Middle frontal gyrus (tissue), 1 donor: ENCODE data around the gene APCDD1L.

Experiments used
- DNase-seq: peaks from one replicate; pipeline ENCODE4 v3.0.0-alpha.2; 2015; ENCODE audit warnings: low spot score; ENCODE audit errors: extremely low spot score

Gene APCDD1L

GRCh38 chr20:58467572-58468527 lies 47.3 kb downstream of the APCDD1L start:
- DNase-seq, result no peak

- no peak for DNase-seq
Observed at GRCh38 chr20:58466729-58467571, 48.2 kb downstream of the APCDD1L start.

- DNase-seq, result no peak
Observed at GRCh38 chr20:58466095-58466708, 49.0 kb downstream of the APCDD1L start.

GRCh38 chr20:58464838-58465237 lies 50.4 kb downstream of the APCDD1L start:
- no peak for DNase-seq

GRCh38 chr20:58463256-58463655 lies 51.9 kb downstream of the APCDD1L start:
- DNase-seq, result no peak

GRCh38 chr20:58461899-58462298 lies 53.3 kb downstream of the APCDD1L start:
- DNase-seq, result no peak

- DNase-seq, result no peak
Observed at GRCh38 chr20:58461104-58461503, 54.1 kb downstream of the APCDD1L start.

- no peak for DNase-seq
Observed at GRCh38 chr20:58459058-58459750, 56.0 kb downstream of the APCDD1L start.

GRCh38 chr20:58458342-58459057 lies 56.7 kb downstream of the APCDD1L start:
- no peak for DNase-seq

- no peak for DNase-seq
Observed at GRCh38 chr20:58457083-58457695, 58.0 kb downstream of the APCDD1L start.

GRCh38 chr20:58454460-58454859 lies 60.7 kb downstream of the APCDD1L start:
- DNase-seq, result no peak

- no peak for DNase-seq
Observed at GRCh38 chr20:58453391-58453790, 61.8 kb downstream of the APCDD1L start.

GRCh38 chr20:58452667-58453255 lies 62.4 kb downstream of the APCDD1L start:
- no peak for DNase-seq

GRCh38 chr20:58450254-58450653 lies 64.9 kb downstream of the APCDD1L start:
- no peak for DNase-seq

- no peak for DNase-seq
Observed at GRCh38 chr20:58449681-58450221, 65.4 kb downstream of the APCDD1L start.

GRCh38 chr20:58448958-58449357 lies 66.2 kb downstream of the APCDD1L start:
- DNase-seq, result no peak

GRCh38 chr20:58447511-58448391 lies 67.4 kb downstream of the APCDD1L start:
- no peak for DNase-seq

- no peak for DNase-seq
Observed at GRCh38 chr20:58446960-58447265, 68.3 kb downstream of the APCDD1L start.
